Astrocyte (in vitro differentiated cells and primary cell): ENCODE measurements around the gene TTC9B. TPM values are rescaled to one million over a fixed set of nuclear protein-coding genes. Genes with fewer than 3 reads are reported as not detected.

Source experiments
- DNase-seq: peaks from one replicate; pipeline ENCODE4 v3.0.0-alpha.2; 2010; ENCODE audit warnings: low read depth
- FAIRE-seq: peaks from 2 replicates; lab custom pipeline; 2011; peaks lifted over from hg19 to GRCh38; lab: Jason Lieb, UNC
- H2AFZ ChIP-seq: 2 replicates; pipeline ENCODE4 v1.6.0; 2012; ENCODE audit warnings: low read depth, low read length, inconsistent platforms
- H3K27ac ChIP-seq: 2 replicates; pipeline ENCODE4 v1.5.1; 2011; ENCODE audit warnings: low read depth, low read length, inconsistent platforms
- H3K27me3 ChIP-seq: 2 replicates; pipeline ENCODE4 v1.6.0; 2011; ENCODE audit warnings: low read length, inconsistent platforms; ENCODE audit not compliant: insufficient read depth
- H3K36me3 ChIP-seq: 2 replicates; pipeline ENCODE4 v1.5.1; 2011; ENCODE audit warnings: low read length, inconsistent platforms; ENCODE audit not compliant: insufficient read depth
- H3K4me1 ChIP-seq: 2 replicates; pipeline ENCODE4 v1.5.1; 2011; ENCODE audit warnings: low read length, inconsistent platforms; ENCODE audit not compliant: insufficient read depth
- H3K4me2 ChIP-seq: 2 replicates; pipeline ENCODE4 v1.6.0; 2012; ENCODE audit warnings: low read length, inconsistent platforms
- H3K4me3 ChIP-seq: 2 replicates; pipeline ENCODE4 v1.5.1; 2011; ENCODE audit warnings: low read depth, mild to moderate bottlenecking, low read length, inconsistent platforms; ENCODE audit not compliant: insufficient read depth
- H3K79me2 ChIP-seq: 2 replicates; pipeline ENCODE4 v1.6.0; 2012; ENCODE audit warnings: mild to moderate bottlenecking, low read length, inconsistent platforms; ENCODE audit not compliant: insufficient read depth
- H3K9ac ChIP-seq: 2 replicates; pipeline ENCODE4 v1.6.0; 2012; ENCODE audit warnings: mild to moderate bottlenecking, low read length, inconsistent platforms
- H3K9me3 ChIP-seq: 2 replicates; pipeline ENCODE4 v1.5.1; 2012; ENCODE audit warnings: low read depth, mild to moderate bottlenecking, low read length, inconsistent platforms; ENCODE audit not compliant: insufficient read depth
- H4K20me1 ChIP-seq: 2 replicates; pipeline ENCODE4 v1.6.0; 2012; ENCODE audit warnings: low read length, inconsistent platforms; ENCODE audit not compliant: insufficient read depth
- H3K27ac Mint-ChIP-seq: one replicate; pipeline ENCODE4 v1.8.0; 2021; ENCODE audit warnings: mild to moderate bottlenecking, mixed read lengths; ENCODE audit not compliant: unreplicated experiment
- H3K27me3 Mint-ChIP-seq: one replicate; pipeline ENCODE4 v1.8.0; 2021; ENCODE audit warnings: low read depth, mixed read lengths; ENCODE audit not compliant: unreplicated experiment
- H3K36me3 Mint-ChIP-seq: one replicate; pipeline ENCODE4 v1.8.0; 2021; ENCODE audit warnings: low read depth, mixed read lengths; ENCODE audit not compliant: unreplicated experiment
- H3K4me1 Mint-ChIP-seq: one replicate; pipeline ENCODE4 v1.8.0; 2021; ENCODE audit warnings: low read depth, mixed read lengths; ENCODE audit not compliant: unreplicated experiment
- H3K4me3 Mint-ChIP-seq: one replicate; pipeline ENCODE4 v1.8.0; 2021; ENCODE audit warnings: mild to moderate bottlenecking, moderate library complexity, mixed read lengths; ENCODE audit not compliant: unreplicated experiment
- H3K9me3 Mint-ChIP-seq: one replicate; pipeline ENCODE4 v1.8.0; 2021; ENCODE audit warnings: mild to moderate bottlenecking, mixed read lengths; ENCODE audit not compliant: unreplicated experiment
- CTCF ChIP-seq: IDR thresholded peaks from 2 replicates; pipeline ENCODE4 v1.5.1; 2011; ENCODE audit warnings: low read depth, mild to moderate bottlenecking, inconsistent platforms, low read length, moderate library complexity; ENCODE audit not compliant: insufficient read depth
- EZH2 ChIP-seq: IDR thresholded peaks from 2 replicates; pipeline ENCODE4 v1.6.1; 2012; ENCODE audit warnings: mild to moderate bottlenecking, low read length, inconsistent platforms; ENCODE audit not compliant: insufficient read depth
- total RNA-seq: library from RNA; stranded (reverse); gene quantifications from 2 replicates; pipeline ENCODE4 v1.2.1, GENCODE V29; 2021

TTC9B gene
- total RNA-seq, 1 donor from 2014 or later, result not detected

GRCh38 chr19:40265055-40265762 lies 47.0 kb upstream of the TTC9B start:
- Mint-ChIP-seq H3K9me3 (peaks cover 3% of the 10 kb centered on the region), H3K27me3 (no peaks in the 10 kb centered on the region), H3K4me3 (no peak overlapping the region), H3K4me1 (peaks cover 4% of the 10 kb centered on the region), H3K36me3 (peaks cover 30% of the 10 kb centered on the region), H3K27ac (no peak overlapping the region)
- Histone ChIP-seq H3K9ac (no peak overlapping the region), H3K27me3 (no peaks in the 10 kb centered on the region), H3K4me2 (no peak overlapping the region), H3K79me2 (peaks cover 72% of the 10 kb centered on the region), H3K36me3 (peaks cover 3% of the 10 kb centered on the region), H4K20me1 (peaks cover 90% of the 10 kb centered on the region), H3K4me3 (no peak overlapping the region), H3K9me3 (no peaks in the 10 kb centered on the region), H2AFZ (no peak overlapping the region), H3K4me1 (no peaks in the 10 kb centered on the region), H3K27ac (no peak overlapping the region)
- no peak for TF ChIP-seq EZH2
- no peak for FAIRE-seq
- DNase-seq, result no peak

DNA sequence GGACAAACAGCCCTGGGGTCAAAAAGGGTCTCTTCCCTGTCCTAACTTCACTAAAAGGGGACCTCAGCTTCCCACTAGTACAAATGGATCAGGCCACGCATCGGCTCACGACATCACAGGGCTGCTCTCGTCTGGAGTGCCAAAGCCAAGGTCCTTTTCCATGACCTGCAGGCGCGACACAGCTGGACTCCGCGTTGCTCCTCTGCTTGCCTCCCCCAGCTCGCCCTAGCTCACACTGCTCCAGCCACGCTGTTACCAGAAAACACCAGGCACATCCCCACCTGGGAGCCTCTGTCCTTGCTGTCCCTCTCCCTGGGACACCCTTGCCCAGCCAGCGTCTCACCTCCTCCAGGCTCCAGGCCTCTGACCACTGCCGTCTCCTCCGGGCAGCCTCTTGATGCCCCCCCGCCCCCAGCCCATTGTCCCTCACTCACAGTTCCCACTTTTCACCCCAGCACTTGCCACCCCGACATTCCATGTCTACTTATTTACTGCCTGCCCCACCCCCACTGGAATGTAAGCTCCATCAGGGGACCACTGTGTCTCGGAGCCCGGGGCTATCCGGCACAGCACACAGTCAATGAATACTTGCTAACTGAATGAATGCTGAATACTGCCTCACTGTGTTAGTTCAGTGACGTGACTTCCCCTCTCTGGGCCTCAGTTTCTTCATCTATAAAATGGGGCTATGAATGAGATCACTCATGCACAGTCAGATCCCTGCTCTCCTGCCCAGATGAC lies 46.3 kb upstream of the TTC9B start:
- Histone ChIP-seq H3K27ac (no peak overlapping the region), H4K20me1 (peaks cover 89% of the 10 kb centered on the region), H3K4me1 (no peaks in the 10 kb centered on the region), H3K9ac (no peak overlapping the region), H3K79me2 (peaks cover 68% of the 10 kb centered on the region), H2AFZ (no peak overlapping the region), H3K9me3 (no peaks in the 10 kb centered on the region), H3K4me3 (no peak overlapping the region), H3K27me3 (no peaks in the 10 kb centered on the region), H3K36me3 (peaks cover 3% of the 10 kb centered on the region), H3K4me2 (no peak overlapping the region)
- H3K36me3 Mint-ChIP-seq, result peaks cover 30% of the 10 kb centered on the region
- TF ChIP-seq EZH2, result no peak
- no peak for FAIRE-seq
- H3K9me3 Mint-ChIP-seq, result peaks cover 3% of the 10 kb centered on the region
- no peak overlapping the region for H3K27ac Mint-ChIP-seq
- H3K4me3 Mint-ChIP-seq, result no peak overlapping the region
- H3K27me3 Mint-ChIP-seq, result no peaks in the 10 kb centered on the region
- H3K4me1 Mint-ChIP-seq, result peaks cover 2% of the 10 kb centered on the region
- DNase-seq, result no peak

DNA sequence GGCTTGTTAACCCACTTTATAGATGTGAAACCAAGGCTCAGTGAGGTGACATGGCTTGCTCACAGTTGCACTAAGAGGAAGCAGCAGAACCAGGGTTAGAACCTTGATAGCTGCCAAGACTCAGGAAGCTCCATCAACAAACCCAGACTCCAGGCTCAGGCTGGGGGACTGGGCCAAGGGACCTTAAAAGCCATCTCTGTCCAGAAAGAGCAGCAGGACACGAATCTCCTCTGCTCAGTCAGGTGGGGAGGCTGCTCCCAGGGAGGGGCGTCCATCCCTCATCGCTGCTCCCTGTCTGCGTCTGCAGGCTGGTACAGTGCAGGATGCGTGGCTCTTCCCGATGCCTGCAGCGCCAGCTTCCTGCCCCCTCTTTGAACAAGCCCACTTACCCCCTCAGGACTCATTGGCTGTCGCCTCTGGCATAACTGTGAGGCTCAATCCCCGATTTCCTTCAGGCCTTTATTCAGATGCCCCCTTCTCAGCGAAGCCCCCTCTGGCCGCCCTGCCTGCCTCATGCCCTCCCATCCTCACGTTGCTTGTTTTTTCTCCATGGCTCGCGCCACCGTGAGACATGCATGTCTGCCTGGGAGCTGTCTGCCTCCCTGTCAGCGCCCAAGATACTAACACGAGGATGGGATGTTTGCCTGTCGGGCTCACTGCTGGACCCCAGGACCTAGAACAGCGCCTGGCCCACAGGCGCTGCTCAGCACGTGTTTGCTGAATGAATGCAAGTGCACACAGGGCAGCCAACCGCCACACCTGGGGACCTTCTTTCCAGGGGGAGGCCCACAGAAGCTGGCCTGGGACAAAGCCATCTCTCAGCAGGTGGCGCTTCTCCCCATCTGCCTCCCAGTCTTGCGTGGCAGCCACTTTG lies 45.5 kb upstream of the TTC9B start:
- H3K4me3 ChIP-seq, result no peak overlapping the region
- FAIRE-seq (no peak), DNase-seq (no peak)
- Mint-ChIP-seq H3K36me3 (peaks cover 26% of the 10 kb centered on the region), H3K4me1 (no peaks in the 10 kb centered on the region), H3K4me3 (no peak overlapping the region), H3K9me3 (peaks cover 3% of the 10 kb centered on the region), H3K27ac (no peak overlapping the region), H3K27me3 (no peaks in the 10 kb centered on the region)
- H4K20me1 ChIP-seq, result peaks cover 87% of the 10 kb centered on the region
- H3K79me2 ChIP-seq, result peaks cover 69% of the 10 kb centered on the region
- no peak overlapping the region for H3K9ac ChIP-seq
- H3K27ac ChIP-seq, result no peak overlapping the region
- peaks cover 3% of the 10 kb centered on the region for H3K36me3 ChIP-seq
- H3K4me1 ChIP-seq, result no peaks in the 10 kb centered on the region
- H2AFZ ChIP-seq, result no peak overlapping the region
- TF ChIP-seq CTCF (no peak), EZH2 (no peak)
- no peaks in the 10 kb centered on the region for H3K27me3 ChIP-seq
- no peak overlapping the region for H3K4me2 ChIP-seq
- no peaks in the 10 kb centered on the region for H3K9me3 ChIP-seq
